Anterior cingulate cortex (tissue), 58 donors: ENCODE measurements around the gene CACNA1D.
A peak's percentile ranks its signal among the peaks of the same experiment; 100 is the strongest.

ENCODE experiments used
- DNase-seq, 58 donors: peaks; one replicate each; lab custom pipeline; 2025; lab: John Stamatoyannopoulos, UW

CACNA1D gene

DNA sequence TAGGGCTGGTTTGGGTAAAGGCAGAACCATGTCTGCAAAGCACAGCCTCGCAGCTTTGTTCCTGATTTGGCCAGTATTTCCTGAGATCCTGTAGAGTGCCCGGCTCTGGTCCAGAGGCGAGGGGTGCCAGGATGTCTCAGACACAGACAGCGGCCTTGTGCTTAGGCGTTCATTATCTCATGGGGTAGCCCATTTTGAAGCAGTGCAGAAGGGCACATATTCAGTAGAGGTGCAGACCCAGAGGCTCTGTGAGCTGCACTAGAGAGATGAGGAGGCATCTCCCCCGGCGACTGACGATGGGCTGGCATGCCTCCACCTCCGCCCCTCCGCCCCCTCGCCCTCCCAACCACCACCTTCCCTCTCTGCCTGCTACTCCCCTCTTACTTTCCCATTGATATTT lies 181.5 kb downstream of the CACNA1D start:
- DNase-seq: peak in 2 of 58 donors; percentile 12 to 23

GRCh38 chr3:53677413-53677812 lies 183.0 kb downstream of the CACNA1D start:
- DNase-seq: no peak

- DNase-seq: peak in 38 of 58 donors; percentile 4 to 80 (median 36)
Measured at GRCh38 chr3:53680028-53680427, 185.6 kb downstream of the CACNA1D start.

DNA sequence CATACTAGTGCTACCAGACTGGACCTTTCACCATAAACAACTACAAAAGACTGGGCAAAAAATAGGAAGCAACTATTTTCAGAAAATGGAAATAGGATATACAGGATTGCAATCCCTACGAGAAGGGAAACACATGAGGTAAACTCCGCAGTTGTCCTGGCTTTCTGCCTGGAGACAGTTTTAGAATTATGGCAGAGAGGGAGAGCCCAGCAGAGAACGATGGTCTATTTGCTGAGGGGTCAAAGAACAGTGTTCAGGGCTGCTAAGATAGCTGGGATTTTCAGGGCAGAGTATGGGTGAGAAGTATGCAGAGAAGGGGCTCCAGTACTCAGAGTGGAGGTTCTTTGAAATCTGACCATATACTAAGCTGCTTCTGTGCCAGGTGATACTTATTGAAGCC lies 188.4 kb downstream of the CACNA1D start:
- no peak for DNase-seq

DNA sequence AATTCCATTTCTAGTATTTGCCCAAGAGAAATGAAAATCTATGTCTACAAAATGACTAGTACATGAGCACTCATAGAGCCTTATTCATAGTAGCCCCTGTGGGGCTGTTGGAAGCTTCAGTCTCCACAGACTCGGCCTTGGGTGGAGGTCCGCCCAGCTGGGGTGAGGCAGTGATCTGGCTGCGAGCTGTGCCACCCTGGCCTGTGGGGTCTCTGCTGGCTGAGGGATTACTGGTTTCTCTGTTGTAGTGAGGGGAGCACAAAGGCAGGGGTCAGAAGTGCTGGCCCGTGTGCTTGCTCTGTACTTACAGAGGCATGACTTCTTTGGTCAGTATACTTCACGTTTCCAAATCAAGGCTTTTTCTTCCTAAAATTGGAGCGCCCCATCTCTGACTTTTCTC lies 193.7 kb downstream of the CACNA1D start:
- DNase-seq: no peak

- no peak for DNase-seq
Measured at GRCh38 chr3:53688989-53689388, 194.6 kb downstream of the CACNA1D start.

DNA sequence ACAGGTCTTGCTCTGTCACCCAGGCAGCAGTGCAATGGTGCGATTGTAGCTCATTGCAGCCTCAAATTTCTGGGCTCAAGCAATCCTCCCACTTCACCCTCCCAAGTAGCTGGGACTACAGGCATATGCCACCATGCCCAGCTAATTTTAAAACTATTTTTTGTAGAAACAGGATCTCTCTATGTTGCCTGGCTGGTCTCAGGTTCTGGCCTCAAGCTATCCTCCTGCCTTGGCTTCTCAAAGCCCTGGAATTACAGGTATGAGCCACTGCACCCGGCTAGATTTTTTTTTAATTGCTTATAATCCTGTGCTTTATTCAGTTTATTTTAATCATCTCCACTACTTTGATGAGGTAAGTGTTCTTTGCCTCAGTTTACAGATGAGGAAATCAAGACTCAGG lies 195.3 kb downstream of the CACNA1D start:
- DNase-seq: no peak

DNA sequence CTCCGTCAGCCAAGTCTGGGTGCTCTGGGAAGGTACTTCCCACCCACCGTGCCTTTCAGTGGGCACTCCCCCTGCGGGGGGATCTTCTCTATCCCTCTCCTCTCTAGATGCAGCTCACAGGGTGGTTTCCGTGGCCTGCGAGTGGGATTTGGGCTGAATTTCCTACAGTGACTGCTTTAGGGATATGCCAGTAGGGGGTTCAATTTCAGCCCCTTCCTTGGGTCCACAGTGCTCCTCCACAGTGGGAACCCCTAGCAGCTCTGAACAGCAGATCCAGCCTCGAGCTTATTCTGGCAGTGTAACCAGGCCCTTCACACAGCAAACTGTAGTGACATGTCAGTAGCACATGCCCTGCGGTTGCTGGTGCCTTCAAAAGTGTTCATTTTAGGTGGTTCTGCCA lies 196.1 kb downstream of the CACNA1D start:
- DNase-seq: no peak

GRCh38 chr3:53691349-53691748 lies 196.9 kb downstream of the CACNA1D start:
- DNase-seq: no peak

GRCh38 chr3:53691885-53692284 lies 197.5 kb downstream of the CACNA1D start:
- DNase-seq: no peak

DNA sequence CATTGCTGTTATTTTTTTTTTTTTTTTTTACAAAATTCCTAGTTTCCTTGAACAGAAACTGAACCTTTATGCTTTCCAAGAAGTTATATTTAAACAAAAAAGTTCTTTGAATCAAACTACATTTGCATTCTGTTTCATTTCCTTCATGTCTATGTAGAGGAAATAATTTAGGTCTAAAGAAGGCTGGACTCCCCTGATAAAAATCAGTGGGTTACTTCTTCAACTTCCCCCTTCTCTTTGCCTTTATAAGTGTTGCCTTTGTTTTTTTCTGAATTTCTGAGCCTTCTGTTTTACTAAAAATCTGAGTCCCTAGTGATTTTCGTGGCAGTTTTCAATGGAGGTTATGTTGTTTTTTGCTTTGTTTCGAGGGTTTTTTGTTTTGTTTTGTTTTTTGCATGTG lies 199.0 kb downstream of the CACNA1D start:
- no peak for DNase-seq

DNA sequence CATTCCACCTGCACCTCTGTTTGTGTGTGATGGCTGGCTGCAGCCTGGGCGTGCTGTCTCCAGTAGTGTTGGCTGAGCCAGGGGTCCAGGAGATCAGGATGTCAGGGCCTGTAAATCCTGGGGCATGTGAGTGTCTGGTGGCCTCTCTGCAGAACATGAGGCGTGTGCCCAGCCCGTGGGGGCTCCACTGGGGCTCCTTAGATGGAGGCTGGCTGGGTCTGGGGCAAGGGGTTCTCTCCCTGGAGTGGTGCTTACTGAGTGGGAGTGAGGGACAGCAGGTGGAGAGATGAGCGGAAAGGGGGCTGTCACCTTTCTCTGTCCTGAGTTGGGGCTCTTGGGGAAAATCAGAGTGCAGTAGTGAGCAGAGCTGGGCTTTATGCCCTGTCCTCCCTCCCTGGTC lies 199.6 kb downstream of the CACNA1D start:
- no peak for DNase-seq

DNA sequence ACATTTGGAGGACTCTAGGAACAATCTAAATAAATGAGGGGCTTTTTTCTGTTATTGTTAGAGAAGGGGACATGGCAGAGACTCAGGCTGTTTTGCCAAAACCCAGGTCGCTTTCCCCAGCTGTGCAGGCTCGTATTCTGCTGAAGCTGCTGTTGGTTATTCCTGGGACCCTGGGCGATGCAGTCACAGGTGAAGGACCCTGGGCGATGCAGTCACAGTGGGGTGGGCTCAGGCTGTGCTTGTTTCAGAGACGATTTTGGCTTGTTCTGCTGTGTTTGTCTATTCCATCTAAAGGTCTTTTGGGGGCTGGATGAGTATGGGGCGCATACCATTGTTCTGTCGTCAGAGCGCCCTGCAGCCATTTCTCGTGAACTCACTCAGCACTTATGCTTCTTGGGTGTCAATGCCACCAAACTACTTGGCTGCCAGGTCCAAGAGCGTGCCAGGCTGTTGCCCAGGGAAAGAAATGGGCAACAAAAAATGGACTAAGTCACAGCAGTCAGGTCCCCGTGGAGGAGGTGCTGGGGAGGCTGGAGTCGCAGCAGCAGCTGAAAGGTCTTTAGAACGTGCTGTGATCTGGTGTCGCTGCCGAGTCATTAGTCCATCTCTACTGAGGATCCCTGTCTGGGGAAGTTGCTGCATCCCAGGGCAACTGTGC lies 200.4 kb downstream of the CACNA1D start:
- no peak for DNase-seq

- DNase-seq: no peak
Measured at GRCh38 chr3:53695324-53695690, 200.9 kb downstream of the CACNA1D start.

DNA sequence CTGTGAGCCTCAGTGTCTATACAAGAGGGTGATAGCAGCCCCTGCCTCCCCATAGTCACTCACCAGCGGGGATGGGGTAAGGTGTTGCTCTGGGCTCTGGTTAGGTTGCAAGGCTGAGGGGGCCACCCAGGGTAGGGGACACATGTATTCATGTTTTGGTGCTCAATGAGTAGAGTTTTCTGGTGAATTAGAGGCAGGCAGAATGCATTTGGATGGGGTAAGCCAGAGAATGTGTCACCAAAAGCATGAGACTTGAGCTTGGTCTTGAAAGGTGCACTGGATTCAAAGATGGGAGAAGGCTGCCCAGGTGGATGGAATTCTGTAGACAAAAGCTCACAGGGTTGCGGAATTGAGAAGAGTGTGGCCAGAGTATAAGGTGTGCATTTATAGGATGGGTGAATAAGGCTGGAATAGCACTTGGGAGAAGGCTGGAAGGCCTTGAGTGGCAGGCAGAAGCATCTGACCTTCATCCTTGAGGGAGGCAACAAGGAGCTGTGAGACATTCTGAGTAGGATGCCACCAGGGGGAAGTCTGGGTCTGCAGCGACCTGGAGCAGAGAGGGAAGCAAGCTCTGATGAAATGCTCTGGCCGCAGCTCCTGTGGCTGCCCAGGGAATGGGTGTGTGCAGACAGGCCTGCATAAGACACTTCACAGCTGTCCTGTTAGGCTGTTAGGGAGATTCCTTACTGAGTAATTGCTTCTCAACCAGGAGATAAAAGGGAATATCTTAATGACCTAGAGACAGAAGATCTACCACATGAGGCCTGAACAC lies 202.2 kb downstream of the CACNA1D start:
- no peak for DNase-seq

- DNase-seq: no peak
Measured at GRCh38 chr3:53700441-53700840, 206.0 kb downstream of the CACNA1D start.

DNA sequence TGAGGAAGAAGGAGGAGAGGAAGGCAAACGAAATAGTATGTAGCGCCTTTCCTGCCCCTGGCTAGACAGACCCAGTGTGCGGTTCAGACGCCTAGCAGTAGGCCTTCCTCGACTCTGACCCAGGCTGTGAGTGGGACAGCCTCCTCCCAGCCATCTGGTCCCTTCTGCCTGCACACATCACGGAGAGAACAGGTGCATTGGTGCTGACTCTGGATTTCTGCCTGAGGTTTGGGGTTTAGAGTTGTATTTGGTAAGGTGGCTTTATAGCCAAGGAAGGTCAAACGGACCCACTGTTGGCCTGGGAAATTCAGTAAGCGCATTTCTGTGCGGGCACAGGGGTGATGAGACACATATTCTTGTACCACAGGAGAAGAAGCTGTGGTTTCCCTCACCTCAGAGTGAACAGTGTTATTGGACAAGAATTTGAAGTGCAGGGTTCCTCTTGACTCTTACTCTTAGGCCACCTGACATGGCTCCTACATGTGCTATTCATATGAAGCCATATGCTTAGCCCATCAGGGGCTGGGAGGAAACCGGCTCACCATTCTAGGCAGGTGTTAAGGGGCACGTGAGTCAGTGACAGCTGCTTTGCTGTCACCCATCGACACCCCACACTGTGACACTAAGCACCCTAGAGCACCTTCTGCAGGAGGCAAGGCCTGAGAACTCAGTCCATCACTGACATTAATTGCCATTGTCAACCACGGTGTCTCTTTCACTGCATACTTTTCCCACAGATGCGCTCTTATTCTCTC lies 208.5 kb downstream of the CACNA1D start:
- DNase-seq: no peak

- DNase-seq: no peak
Measured at GRCh38 chr3:53703630-53704362, 209.4 kb downstream of the CACNA1D start.

DNA sequence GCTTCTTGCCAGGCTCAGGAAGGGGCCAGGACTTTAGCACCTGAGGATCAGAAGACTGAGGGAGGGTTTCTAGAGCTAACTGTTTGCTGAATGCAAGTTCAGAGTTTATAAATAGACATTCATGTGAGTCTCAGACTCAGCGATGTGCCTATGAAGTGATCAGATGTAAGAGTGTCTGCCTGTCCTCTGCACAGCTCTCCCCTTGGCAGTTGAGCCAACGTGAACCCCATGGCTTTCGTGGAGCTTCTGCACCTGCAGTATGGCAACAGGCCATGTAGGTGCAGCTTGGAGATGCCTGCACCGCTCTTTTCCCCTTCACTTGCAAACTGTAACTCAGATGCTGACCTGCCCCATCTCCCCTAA lies 209.9 kb downstream of the CACNA1D start:
- no peak for DNase-seq

DNA sequence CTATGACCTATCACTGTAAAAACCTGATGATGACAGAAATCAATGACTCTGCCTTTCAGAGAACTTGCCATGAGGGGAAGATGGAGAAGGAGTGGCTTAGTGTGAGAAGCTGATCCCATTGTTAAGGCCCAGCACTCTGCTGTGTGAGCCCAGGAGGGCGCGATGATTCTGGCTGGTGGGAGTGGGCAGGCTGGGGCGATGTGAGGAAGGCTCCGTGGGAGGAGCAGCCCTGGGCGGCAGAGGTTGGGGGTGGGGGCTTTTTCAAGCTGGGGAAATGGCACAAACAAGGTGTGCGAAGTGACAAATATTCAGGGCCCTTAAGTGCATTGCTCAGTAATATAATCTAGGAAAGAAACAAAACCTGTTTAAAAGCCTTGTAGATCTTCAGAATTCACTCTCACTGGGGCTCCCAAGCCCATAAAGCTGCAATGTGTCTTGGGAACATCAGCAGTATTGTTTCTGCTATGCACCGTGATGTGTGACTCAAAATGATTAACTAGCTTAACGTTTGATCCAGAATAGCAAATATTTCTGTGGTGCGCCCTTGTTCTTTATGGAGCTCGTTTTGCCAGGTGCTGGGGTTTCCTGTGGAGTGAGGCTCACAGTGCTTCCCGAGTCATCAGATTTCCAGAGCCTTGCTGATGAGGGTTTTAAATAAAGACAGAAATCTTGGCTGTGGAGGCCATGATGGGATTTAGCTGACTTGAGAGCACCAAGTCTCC lies 210.8 kb downstream of the CACNA1D start:
- no peak for DNase-seq
